HG03354 (cell line): Measurements from ENCODE around the gene P2RX1.

Source experiments
- ATAC-seq: cut with Tn5 transposase; IDR thresholded peaks from one replicate; pipeline ENCODE4 v1.9.1; 2021; ENCODE audit warnings: mild to moderate bottlenecking; ENCODE audit not compliant: unreplicated experiment, poor library complexity, severe bottlenecking

Gene P2RX1

DNA sequence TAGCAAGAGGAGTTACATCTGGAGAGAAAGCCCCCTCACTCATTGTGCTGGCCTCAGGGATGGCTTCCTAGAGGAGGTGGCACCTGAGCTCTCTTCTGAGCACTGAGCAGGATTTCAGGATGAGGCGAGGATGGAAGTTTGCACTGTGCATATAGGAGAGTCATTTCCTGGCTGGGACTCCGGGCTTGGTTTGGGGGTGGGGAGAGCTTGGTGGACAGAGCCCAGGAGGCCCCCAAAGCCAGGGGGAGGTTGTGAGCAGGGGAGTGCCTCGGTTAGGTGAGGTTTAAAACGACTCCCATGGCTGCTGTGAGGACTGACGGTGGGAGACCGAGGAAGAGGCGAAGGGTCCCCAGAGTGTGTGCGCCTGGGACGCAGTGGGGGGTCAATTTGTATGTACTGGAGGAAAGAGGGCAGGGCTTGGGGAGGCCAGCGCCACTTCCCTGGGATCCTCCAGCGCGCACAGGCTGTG, 24.6 kb downstream of the P2RX1 start:
- ATAC-seq = no peak

- ATAC-seq = no peak
Observed at GRCh38 chr17:3890878-3891219, 25.4 kb downstream of the P2RX1 start.

GRCh38 chr17:3890082-3890877, 26.0 kb downstream of the P2RX1 start:
- no peak for ATAC-seq

GRCh38 chr17:3889325-3890012, 26.8 kb downstream of the P2RX1 start:
- no peak for ATAC-seq

- ATAC-seq = no peak
Observed at GRCh38 chr17:3888343-3889171, 27.7 kb downstream of the P2RX1 start.

DNA sequence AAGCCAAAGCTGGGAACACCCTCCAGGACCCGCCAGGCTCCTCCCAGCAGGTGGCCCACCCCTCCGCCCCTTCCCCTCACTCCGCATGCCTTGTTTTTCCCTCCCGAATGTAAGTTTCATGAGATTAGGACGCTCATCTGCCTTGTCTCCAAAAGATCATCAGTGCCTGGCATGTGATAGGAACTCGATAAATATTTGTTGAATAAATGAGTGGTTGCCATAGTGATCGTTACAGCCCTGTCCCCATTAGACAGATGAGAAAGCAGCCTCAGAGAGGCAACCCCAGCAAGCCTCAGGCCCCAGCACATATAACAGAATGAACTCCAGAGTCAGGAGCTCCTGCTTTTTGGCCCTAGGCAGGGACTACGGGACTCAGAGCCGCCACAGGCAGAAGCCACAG, 28.5 kb downstream of the P2RX1 start:
- no peak for ATAC-seq

DNA sequence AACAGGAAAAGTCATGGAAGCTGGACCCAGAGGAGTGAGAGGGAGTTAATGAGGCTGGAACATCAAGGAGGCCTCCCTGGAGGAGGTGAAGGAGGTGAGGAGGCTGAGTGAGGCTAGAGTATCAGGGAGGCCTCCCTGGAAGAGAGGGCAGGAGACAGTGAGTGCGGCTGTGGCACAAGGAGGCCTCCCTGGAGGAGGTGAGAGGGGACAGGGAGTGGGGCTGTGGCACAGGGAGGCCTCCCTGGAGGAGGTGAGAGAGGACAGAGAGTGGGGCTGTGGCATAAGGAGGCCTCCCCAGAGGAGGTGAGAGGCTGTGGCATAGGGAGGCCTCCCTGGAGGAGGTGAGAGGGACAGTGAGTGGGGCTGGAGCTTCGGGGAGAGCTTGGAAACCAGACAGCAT, 28.9 kb downstream of the P2RX1 start:
- no peak for ATAC-seq

DNA sequence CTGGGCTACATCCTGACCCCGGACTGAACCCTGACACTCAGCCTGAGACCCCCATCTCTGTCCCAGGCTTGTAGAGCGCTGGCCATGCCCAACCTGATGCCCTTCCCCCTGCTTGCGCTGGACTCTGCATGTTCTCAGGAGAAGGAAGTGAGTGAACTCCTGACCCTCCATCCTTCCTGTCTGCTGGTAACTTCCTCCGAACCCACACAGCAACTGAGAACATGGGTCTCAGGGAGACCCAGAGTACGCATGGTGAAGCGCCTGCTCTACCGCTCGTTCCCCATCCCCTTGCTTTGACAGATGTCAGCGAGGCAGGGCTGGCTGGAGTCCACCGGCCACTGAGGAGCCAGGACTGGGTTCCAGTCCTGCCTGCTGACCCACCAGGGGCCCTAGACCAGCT, 29.5 kb downstream of the P2RX1 start:
- ATAC-seq = no peak

DNA sequence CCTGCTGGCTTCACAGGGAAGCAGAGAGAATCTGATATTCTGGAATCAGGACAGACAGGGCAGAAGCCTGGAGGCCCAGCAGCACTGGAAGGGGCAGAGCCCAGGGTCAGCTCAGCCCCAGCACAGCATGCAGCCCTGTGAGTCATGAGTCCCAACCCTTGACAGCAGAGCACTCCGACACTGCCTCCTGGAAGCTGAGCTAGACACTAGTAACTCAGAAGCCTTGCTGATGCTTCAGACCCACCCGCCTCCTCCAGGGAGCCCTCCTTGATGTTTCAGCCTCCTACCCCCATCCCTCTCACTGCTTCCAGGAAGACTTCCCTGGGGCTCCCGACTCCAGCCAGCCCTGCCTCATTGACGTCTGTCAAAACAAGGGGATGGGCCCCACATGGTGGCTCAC, 30.3 kb downstream of the P2RX1 start:
- ATAC-seq = no peak

- ATAC-seq = no peak
Observed at GRCh38 chr17:3885271-3885670, 31.0 kb downstream of the P2RX1 start.

DNA sequence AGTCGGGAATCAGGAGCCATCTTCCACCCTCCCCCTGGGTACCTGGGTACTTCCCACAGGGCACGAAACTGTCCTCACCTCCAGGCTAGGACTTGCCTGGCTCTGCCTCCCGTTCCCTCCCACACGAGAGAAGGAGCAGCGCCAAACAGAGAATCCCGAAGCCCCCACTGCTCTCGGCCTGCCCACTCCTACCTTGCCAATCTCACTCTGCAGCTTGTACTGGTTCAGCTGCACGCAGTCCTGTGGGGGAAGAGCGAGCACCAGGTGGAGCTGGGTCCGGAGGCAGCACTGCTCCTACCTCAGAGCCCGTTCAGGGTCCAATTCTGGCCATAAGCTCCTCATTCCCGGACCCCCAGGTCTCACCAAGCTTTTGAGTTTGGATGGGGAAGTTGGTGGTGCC, 32.1 kb downstream of the P2RX1 start:
- no peak for ATAC-seq

GRCh38 chr17:3882276-3882675, 34.0 kb downstream of the P2RX1 start:
- ATAC-seq = no peak

GRCh38 chr17:3880983-3881382, 35.3 kb downstream of the P2RX1 start:
- ATAC-seq = no peak

DNA sequence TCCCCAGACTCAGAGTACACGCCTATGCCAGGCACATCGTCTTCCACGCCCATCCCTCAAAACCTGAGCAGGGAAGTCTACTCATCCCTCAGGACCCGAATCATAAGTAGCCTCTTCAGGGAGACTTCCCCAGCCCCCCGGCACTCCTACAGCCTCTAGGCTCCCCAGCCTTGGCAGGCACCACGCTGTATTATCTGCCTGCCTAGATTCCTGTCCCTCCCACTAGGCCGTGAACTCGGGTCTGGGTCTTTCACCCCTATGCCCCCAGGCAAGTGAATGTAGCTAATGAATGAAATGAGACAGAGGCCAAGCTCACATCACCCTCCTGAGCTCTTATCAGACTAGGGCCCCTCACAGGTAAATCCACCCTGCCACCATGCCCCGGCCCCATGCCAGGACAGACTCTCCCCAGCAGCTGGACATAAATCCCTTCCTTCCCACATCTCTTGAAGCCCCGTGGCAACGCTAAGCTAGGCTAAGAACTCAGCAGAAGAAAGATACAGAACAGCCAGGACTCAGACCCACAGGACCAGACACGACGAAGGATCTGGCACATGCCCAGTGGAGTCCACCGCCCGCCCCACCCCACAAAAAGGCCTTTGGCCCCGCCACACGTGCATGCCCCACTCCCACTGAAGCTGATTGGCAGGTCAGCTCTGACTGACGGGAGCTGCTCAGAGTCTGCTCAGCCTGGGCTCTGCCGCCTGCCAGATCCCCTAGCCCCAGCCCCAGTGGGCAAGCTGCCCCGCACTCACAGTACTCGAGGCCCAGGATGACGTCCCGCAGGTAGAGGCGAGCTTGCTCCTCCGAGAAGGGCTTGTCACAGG, 36.5 kb downstream of the P2RX1 start:
- no peak for ATAC-seq

GRCh38 chr17:3879186-3879585, 37.1 kb downstream of the P2RX1 start:
- no peak for ATAC-seq

DNA sequence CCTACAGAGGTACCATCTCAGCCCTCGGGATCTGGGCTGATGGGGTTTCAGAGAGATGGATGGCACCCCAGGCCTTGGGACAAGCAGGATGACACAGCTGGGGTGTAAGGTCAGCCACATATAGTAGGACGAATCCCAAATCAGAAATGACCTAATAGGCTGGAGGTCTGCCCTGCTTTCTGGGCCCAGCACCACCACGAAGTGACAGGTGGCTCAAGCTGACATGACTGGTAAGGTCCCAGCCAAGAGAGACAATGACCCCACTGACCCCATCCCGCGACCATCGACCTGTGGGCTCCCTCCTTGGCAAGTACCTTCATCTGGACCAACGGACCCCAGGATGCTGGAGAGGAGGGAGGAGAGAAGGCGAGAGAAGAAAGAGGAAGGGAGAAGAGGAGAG, 39.0 kb downstream of the P2RX1 start:
- no peak for ATAC-seq

- no peak for ATAC-seq
Observed at GRCh38 chr17:3875317-3875716, 40.9 kb downstream of the P2RX1 start.

DNA sequence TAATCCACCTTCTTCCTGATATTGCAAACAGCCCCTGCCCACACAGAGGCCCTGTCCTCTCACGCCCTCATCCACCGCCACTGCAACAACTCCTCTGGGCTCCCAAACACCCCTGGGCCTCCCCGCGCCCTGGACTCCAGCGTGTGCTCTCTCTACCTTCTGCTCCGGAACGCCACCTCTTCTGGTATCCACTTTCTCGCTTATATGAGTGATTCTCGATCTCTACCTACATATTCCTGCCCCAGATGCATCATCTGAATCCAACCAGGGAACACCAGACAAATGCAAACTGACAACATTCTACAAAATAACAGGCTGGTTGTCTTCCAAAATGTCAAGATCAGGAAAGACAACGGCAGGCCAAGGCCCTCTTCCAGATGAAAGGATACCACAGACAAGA, 42.4 kb downstream of the P2RX1 start:
- ATAC-seq = no peak

GRCh38 chr17:3870871-3871306, 45.4 kb downstream of the P2RX1 start:
- no peak for ATAC-seq

DNA sequence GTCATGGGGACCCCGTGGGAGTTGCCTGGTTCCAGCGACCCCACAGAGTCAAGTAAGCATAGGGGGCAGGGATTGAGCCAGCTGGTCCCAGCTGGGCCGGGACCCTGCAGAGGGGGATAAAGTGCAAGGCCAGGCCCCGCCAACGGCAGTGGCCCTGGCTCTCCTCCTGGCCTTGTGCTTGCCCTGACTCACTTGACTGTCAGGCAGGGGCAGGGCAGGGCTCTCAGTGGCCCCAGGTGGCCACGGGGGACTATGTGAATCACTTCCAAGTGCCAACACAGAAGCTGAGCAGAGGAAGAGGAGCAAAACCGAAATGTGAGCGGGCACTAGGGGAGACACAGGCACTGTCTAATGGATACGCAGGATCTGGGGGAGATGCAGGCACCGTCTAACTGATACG, 48.7 kb downstream of the P2RX1 start:
- ATAC-seq = no peak
